ENCODE measurements around the gene HEATR9. TPM values are rescaled to one million over a fixed set of nuclear protein-coding genes. Genes with fewer than 3 reads are reported as not detected.

The HEATR9 gene, protein sequence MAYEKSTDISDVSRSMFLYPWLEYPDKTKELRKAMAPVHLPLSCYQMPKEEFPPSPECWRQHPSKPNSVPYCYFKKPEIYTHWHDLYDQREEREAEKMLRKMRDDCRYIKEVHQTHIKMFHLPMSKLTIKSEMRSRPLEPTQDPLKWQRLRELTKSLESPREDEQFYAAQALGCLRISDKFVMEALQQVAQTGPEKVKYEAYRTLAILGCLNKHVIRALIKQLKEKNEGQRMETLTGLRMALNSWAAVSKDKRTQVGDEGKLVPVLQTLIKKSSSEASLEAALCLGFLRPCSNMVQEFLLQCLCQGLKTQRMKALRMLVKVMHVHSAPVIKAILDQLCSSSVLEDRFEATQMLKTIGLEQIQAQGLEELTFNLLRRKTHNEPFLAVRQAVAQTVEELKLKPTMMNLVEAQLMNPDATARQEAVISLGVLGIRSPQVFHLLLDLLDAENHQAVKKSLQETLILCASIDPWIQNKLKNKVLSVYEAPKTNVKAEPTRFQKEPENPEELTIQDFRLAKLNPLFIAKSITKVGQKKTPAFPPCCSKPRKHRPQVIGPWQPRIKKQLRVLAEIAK
- total RNA-seq (2022), result not detected in 2 replicates
- Bru-seq, nascent RNA, result not detected
- BruChase-seq, experiment 1, labeled RNA remaining after a 6-hour chase, result not detected
- not detected for BruChase-seq, experiment 2, labeled RNA remaining after a 2-hour chase
- long read RNA-seq, partial matches to known transcripts, result 0 of 1 reads
- long read RNA-seq, other reads (novel, unspliced or antisense), result 1 of 1 reads

- Mint-ChIP-seq H3K27me3 (ENCODE audit: insufficient read depth, unreplicated experiment) (no peaks in the 10 kb centered on the region), H3K36me3 (ENCODE audit: insufficient read depth, unreplicated experiment) (no peaks in the 10 kb centered on the region), H3K27ac (ENCODE audit: low read depth, unreplicated experiment) (no peak within 1 kb of the TSS), H3K9me3 (ENCODE audit: unreplicated experiment) (no peaks in the 10 kb centered on the region), H3K4me1 (ENCODE audit: insufficient read depth, unreplicated experiment) (peaks cover 14% of the 10 kb centered on the region), H3K4me3 (ENCODE audit: unreplicated experiment) (no peak within 1 kb of the TSS)
- no TSS peak for BruUV-seq (replicated peaks)
- intact Hi-C loops (cut with micrococcal nuclease), result no loop called here
- no peak for DNase-seq (ENCODE audit: unreplicated experiment)
- POLR2A ChIA-PET, result no interaction called here
- CTCF ChIA-PET, result no interaction called here
- TF ChIP-seq CTCF (IDR thresholded peaks at IDR 0.05; ENCODE audit: unreplicated experiment), result no peak
Measured at GRCh38 chr17:35868737-35869136, at the start of gene HEATR9. Gene HEATR9 (minus strand): TSS chr17:35868891. CDS start chr17:35868742, 149 bp downstream.

DNA sequence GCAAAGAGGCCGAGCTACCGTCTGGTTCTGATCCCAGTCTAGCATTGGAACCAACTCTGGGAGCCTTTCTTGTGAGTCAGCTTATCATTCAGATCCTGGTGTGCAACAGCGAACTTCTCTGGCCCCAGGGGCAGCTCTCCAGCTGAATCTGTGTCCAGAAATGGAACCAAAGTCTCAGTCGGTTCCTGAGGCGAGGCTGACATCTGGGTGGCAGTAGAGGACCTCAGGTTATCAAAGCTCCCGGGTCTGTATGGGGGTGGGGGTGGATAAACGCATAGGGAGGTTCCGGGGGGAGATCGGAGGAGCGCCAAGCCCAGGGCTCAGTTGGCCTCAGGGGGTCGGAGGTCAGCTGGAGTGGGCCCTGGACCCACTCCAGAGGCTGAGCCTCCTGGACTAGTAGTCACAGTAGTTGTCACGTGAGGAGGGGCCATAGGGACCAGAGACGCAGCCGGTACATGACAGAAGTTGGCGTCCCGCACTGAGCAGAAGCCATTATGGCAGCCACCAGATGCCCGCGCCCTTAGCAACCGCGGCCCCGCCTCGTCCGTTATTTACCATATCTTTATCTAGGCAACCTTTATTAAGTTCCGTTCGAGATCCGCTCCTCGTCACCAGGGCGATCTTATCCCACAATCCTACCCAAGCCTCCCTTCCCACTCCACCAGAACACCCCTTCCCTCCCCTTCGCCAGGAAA is 49.0 kb upstream of the HEATR9 start:
- Mint-ChIP-seq H3K27me3 (ENCODE audit: insufficient read depth, unreplicated experiment) (peaks cover under 1% of the 10 kb centered on the region), H3K36me3 (ENCODE audit: insufficient read depth, unreplicated experiment) (no peaks in the 10 kb centered on the region), H3K4me3 (ENCODE audit: unreplicated experiment) (no peak overlapping the region), H3K4me1 (ENCODE audit: insufficient read depth, unreplicated experiment) (no peaks in the 10 kb centered on the region), H3K27ac (ENCODE audit: low read depth, unreplicated experiment) (no peak overlapping the region), H3K9me3 (ENCODE audit: unreplicated experiment) (no peaks in the 10 kb centered on the region)
- ChIA-PET CTCF (interaction anchor here (0.6 to 4.1 kb wide), 3 partner anchors 59 to 566 kb away, joined by 3 to 12 read pairs (median 4); no protein-coding TSS in a partner anchor), POLR2A (no interaction called here)
- no peak for DNase-seq (ENCODE audit: unreplicated experiment)
- no peak for TF ChIP-seq CTCF (IDR thresholded peaks at IDR 0.05; ENCODE audit: unreplicated experiment)
- BruUV-seq (replicated peaks), result no TSS peak
- intact Hi-C loops (cut with micrococcal nuclease), result no loop called here

- Mint-ChIP-seq H3K27ac (ENCODE audit: low read depth, unreplicated experiment) (no peak overlapping the region), H3K9me3 (ENCODE audit: unreplicated experiment) (no peaks in the 10 kb centered on the region), H3K27me3 (ENCODE audit: insufficient read depth, unreplicated experiment) (peaks cover 11% of the 10 kb centered on the region), H3K4me3 (ENCODE audit: unreplicated experiment) (no peak overlapping the region), H3K36me3 (ENCODE audit: insufficient read depth, unreplicated experiment) (no peaks in the 10 kb centered on the region), H3K4me1 (ENCODE audit: insufficient read depth, unreplicated experiment) (no peaks in the 10 kb centered on the region)
- no peak for DNase-seq (ENCODE audit: unreplicated experiment)
- POLR2A ChIA-PET, result no interaction called here
- CTCF ChIA-PET, result interaction anchor here (1.1 to 4.1 kb wide), 2 partner anchors 54 to 234 kb away, joined by 3 to 12 read pairs; no protein-coding TSS in a partner anchor
- no peak for TF ChIP-seq CTCF (IDR thresholded peaks at IDR 0.05; ENCODE audit: unreplicated experiment)
- intact Hi-C loops (cut with micrococcal nuclease), result no loop called here
- BruUV-seq (replicated peaks), result no TSS peak
Measured at GRCh38 chr17:35915153-35915964, 46.7 kb upstream of the HEATR9 start.
